SK-N-SH (cell line): ENCODE data around the gene TTC39C. TPM values are rescaled to one million over a fixed set of nuclear protein-coding genes. Genes with fewer than 3 reads are reported as not detected.

ENCODE experiments used
- CTCF ChIA-PET: fragments of 300-600, 350-600 bp; formaldehyde crosslinking; extraction: SDS; loops from one replicate; lab custom pipeline; 2021; lab: Yijun Ruan, JAX
- POLR2A ChIA-PET: fragments of 350-600 bp; sonication (Branson Sonifier 250); formaldehyde crosslinking; extraction: SDS; loops from one replicate; lab custom pipeline; 2020; ENCODE audit warnings: antibody characterized with exemption, inconsistent platforms; lab: Yijun Ruan, JAX
- DNase-seq: peaks from one replicate; pipeline ENCODE4 v3.0.0; 2012
- H2AFZ ChIP-seq: fragments of 200-600 bp; sonication (generic); 2 replicates; pipeline ENCODE4 v1.8.1; 2016; ENCODE audit warnings: antibody characterized with exemption, mild to moderate bottlenecking, low read depth
- H3F3A ChIP-seq: fragments of 200-600 bp; sonication (generic); replicated peaks from 2 replicates; pipeline ENCODE3; 2016; ENCODE audit warnings: antibody characterized with exemption, mild to moderate bottlenecking; ENCODE audit not compliant: insufficient read depth
- H3K27ac ChIP-seq, 2 experiments: fragments of 200-500 bp in 1 of 2; fragments of 200-600 bp in 1 of 2; sonication (Bioruptor generic) in 1 of 2; sonication (generic), shearing (Covaris generic) in 1 of 2; 2 replicates each; pipeline versions ENCODE4 v1.5.1 to v1.6.1; 2014 to 2016; ENCODE audit warnings: low read depth in 2 of 2, inconsistent platforms in 1 of 2, low read length in 1 of 2, mild to moderate bottlenecking in 1 of 2, mixed read lengths in 1 of 2
- H3K27me3 ChIP-seq: fragments of 200-600 bp; sonication (generic), shearing (Covaris generic); 2 replicates; pipeline ENCODE4 v1.6.1; 2016; ENCODE audit warnings: mixed run types; ENCODE audit not compliant: insufficient read depth
- H3K36me3 ChIP-seq, 2 experiments: fragments of 200-500 bp in 1 of 2; fragments of 200-600 bp in 1 of 2; sonication (Bioruptor generic) in 1 of 2; sonication (generic) in 1 of 2; replicated peaks in 1 of 2; 2 replicates each; pipeline versions ENCODE3 to v1.5.1; 2014 to 2016; ENCODE audit warnings: low read length in 1 of 2, mild to moderate bottlenecking in 1 of 2; ENCODE audit not compliant: insufficient read depth in 2 of 2, control insufficient read depth in 1 of 2
- H3K4me1 ChIP-seq, 2 experiments: fragments of 200-500 bp in 1 of 2; fragments of 200-600 bp in 1 of 2; sonication (Bioruptor generic) in 1 of 2; sonication (generic), shearing (Covaris generic) in 1 of 2; 2 replicates each; pipeline versions ENCODE4 v1.5.1 to v1.6.1; 2014 to 2016; ENCODE audit warnings: low read depth in 1 of 2, low read length in 1 of 2, mixed run types in 1 of 2; ENCODE audit not compliant: insufficient read depth in 2 of 2, control insufficient read depth in 1 of 2
- H3K4me2 ChIP-seq: fragments of 200-600 bp; sonication (generic), shearing (Covaris generic); 2 replicates; pipeline ENCODE4 v1.6.1; 2017; ENCODE audit warnings: mixed run types
- H3K4me3 ChIP-seq, 2 experiments: fragments of 200-500 bp in 1 of 2; fragments of 200-600 bp in 1 of 2; sonication (Bioruptor generic) in 1 of 2; sonication (generic), shearing (Covaris generic) in 1 of 2; 2 replicates each; pipeline versions ENCODE4 v1.5.1 to v1.8.1; 2014 to 2016; ENCODE audit warnings: low read depth in 2 of 2, inconsistent platforms in 1 of 2, low read length in 1 of 2, mild to moderate bottlenecking in 1 of 2, mixed read lengths in 1 of 2, moderate library complexity in 1 of 2
- H3K79me2 ChIP-seq: fragments of 200-600 bp; sonication (generic); 2 replicates; pipeline ENCODE4 v1.8.1; 2017; ENCODE audit warnings: mild to moderate bottlenecking; ENCODE audit not compliant: insufficient read depth
- H3K9ac ChIP-seq: fragments of 200-600 bp; sonication (generic); 2 replicates; pipeline ENCODE4 v1.6.1; 2017; ENCODE audit warnings: mixed run types
- H3K9me2 ChIP-seq: fragments of 200-600 bp; sonication (generic); 2 replicates; pipeline ENCODE4 v1.6.1; 2017; ENCODE audit warnings: mixed run types
- H3K9me3 ChIP-seq: fragments of 200-600 bp; sonication (generic); 2 replicates; pipeline ENCODE4 v1.6.1; 2017; ENCODE audit warnings: mixed run types, mild to moderate bottlenecking, moderate library complexity
- H4K20me1 ChIP-seq: fragments of 200-600 bp; sonication (generic); 2 replicates; pipeline ENCODE4 v1.6.1; 2017; ENCODE audit warnings: mild to moderate bottlenecking, mixed run types; ENCODE audit not compliant: insufficient read depth
- CHD2 ChIP-seq: fragments of 150-350 bp; IDR thresholded peaks from 2 replicates; pipeline ENCODE4 v1.6.1; 2018; ENCODE audit warnings: low read length; ENCODE audit not compliant: partially characterized antibody
- EP300 ChIP-seq, 2 experiments: IDR thresholded peaks; 2 replicates each; pipeline versions ENCODE4 v1.4.0 to v1.6.1; 2012; ENCODE audit warnings: borderline replicate concordance in 1 of 2, low read depth in 1 of 2, low read length in 1 of 2
- EZH2phosphoT487 ChIP-seq: fragments of 200-600 bp; sonication (generic); IDR thresholded peaks from 2 replicates; pipeline ENCODE4 v1.6.1; 2017; ENCODE audit warnings: low read depth, mixed run types, mild to moderate bottlenecking, antibody characterized with exemption, moderate library complexity, borderline replicate concordance
- FOSL2 ChIP-seq: IDR thresholded peaks from 2 replicates; pipeline ENCODE4 v1.4.0; 2012; ENCODE audit warnings: low read depth, mild to moderate bottlenecking, moderate library complexity, borderline replicate concordance
- GATA2 ChIP-seq: sonication (generic); formaldehyde crosslinking; IDR thresholded peaks from 2 replicates; pipeline ENCODE4 v1.5.0; 2020; ENCODE audit warnings: mild to moderate bottlenecking, missing genetic modification reagents
- JUND ChIP-seq: IDR thresholded peaks from 2 replicates; pipeline ENCODE4 v1.4.0; 2012
- MEF2A ChIP-seq: IDR thresholded peaks from 2 replicates; pipeline ENCODE4 v1.4.0; 2012; ENCODE audit warnings: low read depth, borderline replicate concordance
- MXI1 ChIP-seq: IDR thresholded peaks from 2 replicates; pipeline ENCODE4 v1.6.1; 2012; ENCODE audit warnings: mild to moderate bottlenecking, low read depth, low read length, improper control_type of control experiment
- POLR2AphosphoS5 ChIP-seq: IDR thresholded peaks from 2 replicates; pipeline ENCODE4 v1.6.1; 2012; ENCODE audit warnings: low read depth, low read length
- RCOR1 ChIP-seq: fragments of 150-350 bp; IDR thresholded peaks from 2 replicates; pipeline ENCODE4 v1.6.1; 2017; ENCODE audit warnings: antibody characterized with exemption, low read length
- RFX5 ChIP-seq: IDR thresholded peaks from 2 replicates; pipeline ENCODE4 v1.6.1; 2012; ENCODE audit warnings: mild to moderate bottlenecking, improper control_type of control experiment, low read length
- SIN3A ChIP-seq: IDR thresholded peaks from 2 replicates; pipeline ENCODE4 v1.6.1; 2012; ENCODE audit warnings: low read depth, mild to moderate bottlenecking, low read length, moderate library complexity, borderline replicate concordance
- SMC3 ChIP-seq: IDR thresholded peaks from 2 replicates; pipeline ENCODE4 v1.6.1; 2012; ENCODE audit warnings: low read depth, low read length, improper control_type of control experiment
- TAF1 ChIP-seq: IDR thresholded peaks from 2 replicates; pipeline ENCODE4 v1.6.1; 2012; ENCODE audit warnings: low read depth, mild to moderate bottlenecking, low read length, moderate library complexity, borderline replicate concordance
- TEAD4 ChIP-seq: IDR thresholded peaks from 2 replicates; pipeline ENCODE4 v1.4.0; 2012; ENCODE audit warnings: mild to moderate bottlenecking, borderline replicate concordance; ENCODE audit not compliant: insufficient read depth
- WGBS: methylation state at CpG from one replicate; pipeline ENCODE4 v1.1.6; 2017; ENCODE audit warnings: low lambda C conversion rate; 5-methylcytosine and 5-hydroxymethylcytosine counted together
- polyA plus RNA-seq, 3 experiments: library from polyadenylated mRNA; depleted of rRNA; stranded (reverse); fragments of >200 nt; gene quantifications; 2 replicates each; pipeline ENCODE4 v1.2.3, GENCODE V29; 2012
- TF ChIP-seq, protein P1 (sequence below): fragments of 150-350 bp; IDR thresholded peaks from 2 replicates; pipeline ENCODE4 v1.6.1; 2017; ENCODE audit warnings: antibody characterized with exemption, low read length, low read depth, borderline replicate concordance
- TF ChIP-seq, protein P2 (sequence below): fragments of 200-600 bp; sonication (generic); IDR thresholded peaks from 2 replicates; pipeline ENCODE4 v1.6.1; 2017; ENCODE audit warnings: antibody characterized with exemption, mild to moderate bottlenecking, moderate library complexity
- TF ChIP-seq, protein P3 (sequence below): IDR thresholded peaks from 2 replicates; pipeline ENCODE4; 2012
- TF ChIP-seq, protein P4 (sequence below): IDR thresholded peaks from 2 replicates; pipeline ENCODE4 v1.4.0; 2012; ENCODE audit warnings: low read depth, borderline replicate concordance

TTC39C gene
- polyA plus RNA-seq, 1 of the 3 experiments (the other 2 are of a cell fraction), result 8.6 TPM

DNA sequence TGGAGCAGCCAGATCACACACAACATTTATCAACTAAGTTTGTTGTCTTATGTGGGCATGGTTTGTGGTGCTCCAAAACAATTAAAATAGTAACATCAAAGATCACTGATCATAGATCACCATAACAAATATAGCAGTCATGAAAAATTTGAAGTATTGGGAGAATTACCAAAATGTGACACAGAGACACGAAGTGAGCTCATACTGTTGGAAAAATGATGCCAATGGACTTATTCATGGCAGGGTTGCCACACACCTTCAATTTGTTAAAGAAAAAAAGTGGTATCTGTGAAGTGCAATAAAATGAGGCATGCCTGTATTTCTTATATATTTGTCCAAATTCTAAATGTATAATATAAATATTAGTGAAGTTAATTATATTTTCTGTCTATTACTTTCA, 81.4 kb downstream of the TTC39C start:
- no peak for TF ChIP-seq JUND
- no peak for TF ChIP-seq EZH2phosphoT487
- TF ChIP-seq, protein P1, sequence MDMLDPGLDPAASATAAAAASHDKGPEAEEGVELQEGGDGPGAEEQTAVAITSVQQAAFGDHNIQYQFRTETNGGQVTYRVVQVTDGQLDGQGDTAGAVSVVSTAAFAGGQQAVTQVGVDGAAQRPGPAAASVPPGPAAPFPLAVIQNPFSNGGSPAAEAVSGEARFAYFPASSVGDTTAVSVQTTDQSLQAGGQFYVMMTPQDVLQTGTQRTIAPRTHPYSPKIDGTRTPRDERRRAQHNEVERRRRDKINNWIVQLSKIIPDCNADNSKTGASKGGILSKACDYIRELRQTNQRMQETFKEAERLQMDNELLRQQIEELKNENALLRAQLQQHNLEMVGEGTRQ, result no peak
- TF ChIP-seq TEAD4, result no peak
- TF ChIP-seq SMC3, result no peak
- TF ChIP-seq MEF2A, result no peak
- no peak for TF ChIP-seq TAF1
- TF ChIP-seq RFX5, result no peak
- TF ChIP-seq MXI1, result no peak
- no peak for TF ChIP-seq SIN3A
- no peak for TF ChIP-seq RCOR1
- TF ChIP-seq POLR2AphosphoS5, result no peak
- TF ChIP-seq, protein P2, sequence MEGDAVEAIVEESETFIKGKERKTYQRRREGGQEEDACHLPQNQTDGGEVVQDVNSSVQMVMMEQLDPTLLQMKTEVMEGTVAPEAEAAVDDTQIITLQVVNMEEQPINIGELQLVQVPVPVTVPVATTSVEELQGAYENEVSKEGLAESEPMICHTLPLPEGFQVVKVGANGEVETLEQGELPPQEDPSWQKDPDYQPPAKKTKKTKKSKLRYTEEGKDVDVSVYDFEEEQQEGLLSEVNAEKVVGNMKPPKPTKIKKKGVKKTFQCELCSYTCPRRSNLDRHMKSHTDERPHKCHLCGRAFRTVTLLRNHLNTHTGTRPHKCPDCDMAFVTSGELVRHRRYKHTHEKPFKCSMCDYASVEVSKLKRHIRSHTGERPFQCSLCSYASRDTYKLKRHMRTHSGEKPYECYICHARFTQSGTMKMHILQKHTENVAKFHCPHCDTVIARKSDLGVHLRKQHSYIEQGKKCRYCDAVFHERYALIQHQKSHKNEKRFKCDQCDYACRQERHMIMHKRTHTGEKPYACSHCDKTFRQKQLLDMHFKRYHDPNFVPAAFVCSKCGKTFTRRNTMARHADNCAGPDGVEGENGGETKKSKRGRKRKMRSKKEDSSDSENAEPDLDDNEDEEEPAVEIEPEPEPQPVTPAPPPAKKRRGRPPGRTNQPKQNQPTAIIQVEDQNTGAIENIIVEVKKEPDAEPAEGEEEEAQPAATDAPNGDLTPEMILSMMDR, result no peak
- TF ChIP-seq FOSL2, result no peak
- H3K27ac ChIP-seq, result no peak overlapping the region
- no peak overlapping the region for H2AFZ ChIP-seq
- H3K9ac ChIP-seq, result no peak overlapping the region
- no peaks in the 10 kb centered on the region; a peak in 1 of 4 replicates for H3K4me1 ChIP-seq
- no peak for DNase-seq
- no peak overlapping the region for H3K4me2 ChIP-seq
- 91% methylated on average over 1 of the region's 1 CpG for WGBS
- H3K36me3 ChIP-seq, result peaks cover 2 to 28% of the 10 kb centered on the region in 2 experiments
- no peaks in the 10 kb centered on the region for H3K27me3 ChIP-seq
- ChIA-PET POLR2A (interaction anchor here (0.7 kb wide), 1 partner anchor 168 kb away, joined by 3 read pairs; no protein-coding TSS in a partner anchor), CTCF (no interaction called here)
- H4K20me1 ChIP-seq, result no peaks in the 10 kb centered on the region
- no peaks in the 10 kb centered on the region for H3F3A ChIP-seq
- no peaks in the 10 kb centered on the region; the same call in 1 of the 2 replicates for H3K9me3 ChIP-seq
- no peak overlapping the region for H3K4me3 ChIP-seq
- no peaks in the 10 kb centered on the region for H3K79me2 ChIP-seq
- no peaks in the 10 kb centered on the region for H3K9me2 ChIP-seq

DNA sequence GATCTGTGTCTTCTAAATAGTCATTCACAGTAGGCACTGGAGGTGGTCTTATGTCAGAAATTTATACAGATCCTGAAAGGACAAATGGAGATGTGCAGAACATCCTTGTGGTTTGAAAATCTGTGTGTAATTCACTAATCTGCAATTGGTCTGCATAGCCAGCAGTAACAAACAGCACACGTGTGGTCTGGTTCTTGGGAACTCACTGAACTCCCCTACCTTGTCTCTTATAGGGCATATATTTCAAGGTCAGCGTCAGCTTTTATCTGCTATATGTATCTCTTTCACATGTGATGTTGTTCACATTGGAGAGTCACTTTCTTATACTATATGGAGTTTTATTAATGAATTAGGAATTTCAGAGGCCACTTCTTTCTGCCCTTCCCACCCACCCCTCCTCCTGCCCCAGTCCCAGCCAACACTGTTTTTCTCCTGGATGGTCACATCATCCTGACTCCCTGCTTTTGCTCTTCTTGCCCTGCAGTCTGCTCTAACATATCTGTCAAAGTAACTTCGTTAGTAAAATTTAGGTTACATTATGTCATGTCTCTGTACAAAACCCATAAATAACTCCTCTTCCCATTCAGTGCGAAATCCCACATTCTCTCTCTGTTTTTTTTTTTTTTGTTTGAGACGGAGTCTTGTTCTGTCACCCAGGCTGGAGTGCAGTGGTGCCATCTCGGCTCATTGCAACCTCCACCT, 88.9 kb downstream of the TTC39C start:
- Histone ChIP-seq H3K9ac (no peak overlapping the region), H3K4me1 (peaks cover 0 to 13% of the 10 kb centered on the region in 2 experiments; a peak in 2 of 4 replicates), H3K9me2 (no peaks in the 10 kb centered on the region), H3K36me3 (peaks cover 0 to 2% of the 10 kb centered on the region in 2 experiments), H3F3A (peaks cover 5% of the 10 kb centered on the region), H4K20me1 (no peaks in the 10 kb centered on the region), H3K27me3 (no peaks in the 10 kb centered on the region), H3K4me3 (no peak overlapping the region), H3K9me3 (no peaks in the 10 kb centered on the region), H3K27ac (peak overlapping the region in 1 of 2 experiments; percentile 44; a peak in 2 of 4 replicates), H3K4me2 (no peak overlapping the region), H2AFZ (no peak overlapping the region), H3K79me2 (no peaks in the 10 kb centered on the region)
- ChIA-PET POLR2A (interaction anchor here (1.0 kb wide), 1 partner anchor 35 kb away, joined by 3 read pairs; the partner anchor contains the start of gene CABYR), CTCF (interaction anchor here (0.7 kb wide), 1 partner anchor 2000 kb away, joined by 3 read pairs; no protein-coding TSS in a partner anchor)
- WGBS, result 44% methylated on average over 6 of the region's 6 CpGs
- TF ChIP-seq RCOR1 (peak; percentile 53; the same call in 1 of the 2 replicates), MXI1 (peak; percentile 45; the same call in 1 of the 2 replicates), CHD2 (peak; percentile 43), SMC3 (no peak), GATA2 (peak; percentile 52), RFX5 (no peak), POLR2AphosphoS5 (no peak), EP300 (IDR thresholded peaks at IDR 0.05; ENCODE audit: borderline replicate concordance in 1 of 2, low read depth in 1 of 2, low read length in 1 of 2) (peak in 1 of 2 experiments; percentile 92; a peak in 2 of 4 replicates)
- TF ChIP-seq, protein P3, sequence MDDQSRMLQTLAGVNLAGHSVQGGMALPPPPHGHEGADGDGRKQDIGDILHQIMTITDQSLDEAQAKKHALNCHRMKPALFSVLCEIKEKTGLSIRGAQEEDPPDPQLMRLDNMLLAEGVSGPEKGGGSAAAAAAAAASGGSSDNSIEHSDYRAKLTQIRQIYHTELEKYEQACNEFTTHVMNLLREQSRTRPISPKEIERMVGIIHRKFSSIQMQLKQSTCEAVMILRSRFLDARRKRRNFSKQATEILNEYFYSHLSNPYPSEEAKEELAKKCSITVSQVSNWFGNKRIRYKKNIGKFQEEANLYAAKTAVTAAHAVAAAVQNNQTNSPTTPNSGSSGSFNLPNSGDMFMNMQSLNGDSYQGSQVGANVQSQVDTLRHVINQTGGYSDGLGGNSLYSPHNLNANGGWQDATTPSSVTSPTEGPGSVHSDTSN, result peak; percentile 62
- TF ChIP-seq, protein P4, sequence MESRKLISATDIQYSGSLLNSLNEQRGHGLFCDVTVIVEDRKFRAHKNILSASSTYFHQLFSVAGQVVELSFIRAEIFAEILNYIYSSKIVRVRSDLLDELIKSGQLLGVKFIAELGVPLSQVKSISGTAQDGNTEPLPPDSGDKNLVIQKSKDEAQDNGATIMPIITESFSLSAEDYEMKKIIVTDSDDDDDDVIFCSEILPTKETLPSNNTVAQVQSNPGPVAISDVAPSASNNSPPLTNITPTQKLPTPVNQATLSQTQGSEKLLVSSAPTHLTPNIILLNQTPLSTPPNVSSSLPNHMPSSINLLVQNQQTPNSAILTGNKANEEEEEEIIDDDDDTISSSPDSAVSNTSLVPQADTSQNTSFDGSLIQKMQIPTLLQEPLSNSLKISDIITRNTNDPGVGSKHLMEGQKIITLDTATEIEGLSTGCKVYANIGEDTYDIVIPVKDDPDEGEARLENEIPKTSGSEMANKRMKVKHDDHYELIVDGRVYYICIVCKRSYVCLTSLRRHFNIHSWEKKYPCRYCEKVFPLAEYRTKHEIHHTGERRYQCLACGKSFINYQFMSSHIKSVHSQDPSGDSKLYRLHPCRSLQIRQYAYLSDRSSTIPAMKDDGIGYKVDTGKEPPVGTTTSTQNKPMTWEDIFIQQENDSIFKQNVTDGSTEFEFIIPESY, result no peak
- DNase-seq, result peak; percentile 78
